ENCODE measurements around the gene CCDC14. TPM values are rescaled to one million over a fixed set of nuclear protein-coding genes. Genes with fewer than 3 reads are reported as not detected.

The CCDC14 gene
- total and polyA plus RNA-seq, 12 donors = 6.6 to 71.2 (median 18.9) TPM

DNA sequence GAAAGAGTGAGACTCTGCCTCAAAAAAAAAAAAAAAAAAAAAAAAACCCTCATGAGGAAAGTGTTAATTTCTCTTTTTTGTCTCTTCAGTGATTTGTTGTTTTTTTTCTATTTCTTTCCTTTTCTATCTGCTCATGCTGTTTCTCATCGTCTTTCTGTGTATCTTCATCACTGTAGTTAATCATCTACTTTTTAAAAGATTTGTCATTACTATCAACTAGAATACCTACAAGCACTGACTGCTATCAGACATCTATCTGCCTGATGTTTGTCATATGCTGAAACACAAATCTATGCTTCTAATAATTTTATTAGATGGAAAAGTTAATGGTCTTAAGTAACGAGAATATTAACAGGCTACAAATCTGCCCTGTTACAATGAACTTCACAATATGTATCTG lies 26.8 kb downstream of the CCDC14 start:
- TF ChIP-seq POLR2A (IDR thresholded peaks at IDR 0.05) = no peak
- TF ChIP-seq, protein P1, sequence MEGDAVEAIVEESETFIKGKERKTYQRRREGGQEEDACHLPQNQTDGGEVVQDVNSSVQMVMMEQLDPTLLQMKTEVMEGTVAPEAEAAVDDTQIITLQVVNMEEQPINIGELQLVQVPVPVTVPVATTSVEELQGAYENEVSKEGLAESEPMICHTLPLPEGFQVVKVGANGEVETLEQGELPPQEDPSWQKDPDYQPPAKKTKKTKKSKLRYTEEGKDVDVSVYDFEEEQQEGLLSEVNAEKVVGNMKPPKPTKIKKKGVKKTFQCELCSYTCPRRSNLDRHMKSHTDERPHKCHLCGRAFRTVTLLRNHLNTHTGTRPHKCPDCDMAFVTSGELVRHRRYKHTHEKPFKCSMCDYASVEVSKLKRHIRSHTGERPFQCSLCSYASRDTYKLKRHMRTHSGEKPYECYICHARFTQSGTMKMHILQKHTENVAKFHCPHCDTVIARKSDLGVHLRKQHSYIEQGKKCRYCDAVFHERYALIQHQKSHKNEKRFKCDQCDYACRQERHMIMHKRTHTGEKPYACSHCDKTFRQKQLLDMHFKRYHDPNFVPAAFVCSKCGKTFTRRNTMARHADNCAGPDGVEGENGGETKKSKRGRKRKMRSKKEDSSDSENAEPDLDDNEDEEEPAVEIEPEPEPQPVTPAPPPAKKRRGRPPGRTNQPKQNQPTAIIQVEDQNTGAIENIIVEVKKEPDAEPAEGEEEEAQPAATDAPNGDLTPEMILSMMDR (IDR thresholded peaks at IDR 0.05) = no peak
- H3K27ac ChIP-seq = no peak overlapping the region
- H3K4me3 ChIP-seq = no peak overlapping the region
- no peak for DNase-seq
- no peaks in the 10 kb centered on the region for H3K36me3 ChIP-seq (replicated peaks in 1 of 2)
- H3K9me3 ChIP-seq (replicated peaks in 1 of 3) = no peaks in the 10 kb centered on the region
- 81 to 93% (median 88%) methylated on average over 2 of the region's 2 CpGs for WGBS, 4 donors
- intact Hi-C loops (cut with DNase I) = no loop called here
- no peaks in the 10 kb centered on the region for H3K27me3 ChIP-seq
- H3K4me1 ChIP-seq (replicated peaks in 1 of 2) = no peaks in the 10 kb centered on the region

GRCh38 chr3:123930445-123930844 lies 30.6 kb downstream of the CCDC14 start:
- DNase-seq = no peak
- no peaks in the 10 kb centered on the region for H3K36me3 ChIP-seq (replicated peaks in 1 of 2)
- intact Hi-C loops (cut with DNase I) = no loop called here
- H3K9me3 ChIP-seq (replicated peaks in 1 of 3) = no peaks in the 10 kb centered on the region
- H3K4me3 ChIP-seq = no peak overlapping the region
- TF ChIP-seq, protein P1 (IDR thresholded peaks at IDR 0.05) = no peak
- no peak for TF ChIP-seq POLR2A (IDR thresholded peaks at IDR 0.05)
- no peaks in the 10 kb centered on the region for H3K4me1 ChIP-seq (replicated peaks in 1 of 2)
- H3K27me3 ChIP-seq = no peaks in the 10 kb centered on the region
- H3K27ac ChIP-seq = no peak overlapping the region

GRCh38 chr3:123929325-123929724 lies 31.7 kb downstream of the CCDC14 start:
- WGBS, 4 donors = 95 to 99% (median 97%) methylated on average over 9 of the region's 9 CpGs
- no peak overlapping the region for H3K27ac ChIP-seq
- no peak overlapping the region for H3K4me3 ChIP-seq
- intact Hi-C loops (cut with DNase I) = no loop called here
- TF ChIP-seq POLR2A (IDR thresholded peaks at IDR 0.05) = no peak
- TF ChIP-seq, protein P1 (IDR thresholded peaks at IDR 0.05) = no peak
- no peaks in the 10 kb centered on the region for H3K9me3 ChIP-seq (replicated peaks in 1 of 3)
- H3K36me3 ChIP-seq (replicated peaks in 1 of 2) = no peaks in the 10 kb centered on the region
- no peaks in the 10 kb centered on the region for H3K4me1 ChIP-seq (replicated peaks in 1 of 2)
- DNase-seq = no peak
- H3K27me3 ChIP-seq = no peaks in the 10 kb centered on the region

- Histone ChIP-seq H3K4me3 (no peak overlapping the region), H3K4me1 (replicated peaks in 1 of 2) (no peaks in the 10 kb centered on the region), H3K27ac (no peak overlapping the region), H3K9me3 (replicated peaks in 1 of 3) (no peaks in the 10 kb centered on the region), H3K36me3 (replicated peaks in 1 of 2) (no peaks in the 10 kb centered on the region), H3K27me3 (no peaks in the 10 kb centered on the region)
- TF ChIP-seq, protein P1 (IDR thresholded peaks at IDR 0.05) = no peak
- TF ChIP-seq POLR2A (IDR thresholded peaks at IDR 0.05) = no peak
- intact Hi-C loops (cut with DNase I) = no loop called here
- no peak for DNase-seq
These were observed 34.6 kb downstream of the CCDC14 start for GRCh38 chr3:123926396-123926795.
